B cell (primary cell): Measurements from ENCODE around the gene UHRF1. TPM values are rescaled to one million over a fixed set of nuclear protein-coding genes. Genes with fewer than 3 reads are reported as not detected.

Experiments
- ATAC-seq: fragments of 200-7000 bp; cut with Tn5 transposase; one replicate; pipeline ENCODE4 v1.10.0; 2021; ENCODE audit warnings: low read depth, mild to moderate bottlenecking, moderate number of reproducible peaks, moderate library complexity
- CTCF ChIA-PET: fragments of 350-600 bp; sonication (Branson Sonifier 250); formaldehyde crosslinking; loops from one replicate; lab custom pipeline; 2021; ENCODE audit warnings: antibody characterized with exemption, inconsistent platforms; lab: Charles Lee
- POLR2A ChIA-PET: fragments of 350-600 bp; sonication (Branson Sonifier 250); formaldehyde crosslinking; loops from one replicate; lab custom pipeline; 2021; ENCODE audit warnings: antibody characterized with exemption; lab: Charles Lee
- DNase-seq: peaks from one replicate; pipeline ENCODE4 v3.0.0; 2013
- H2AFZ ChIP-seq: 2 replicates; pipeline ENCODE4 v1.6.1; 2012; ENCODE audit warnings: mild to moderate bottlenecking, low read depth, low read length; ENCODE audit not compliant: insufficient read depth, poor library complexity, severe bottlenecking
- H3K27ac ChIP-seq, 2 donors: 1 replicate in 1 of 2; 2 replicates in 1 of 2; pipeline ENCODE4 v1.5.1; 2012 to 2013; ENCODE audit warnings: low read length in 2 of 2, mild to moderate bottlenecking in 2 of 2, moderate library complexity in 1 of 2
- H3K27me3 ChIP-seq, 4 experiments: fragments of 200-600 bp in 1 of 4; sonication (generic) in 1 of 4; replicated peaks in 1 of 4; 1 replicate in 2 of 4; 2 replicates in 2 of 4; pipeline versions ENCODE4 v1.6.1 to v1.7.0; 2013 to 2016; ENCODE audit warnings: low read length in 3 of 4, mild to moderate bottlenecking in 2 of 4, mixed read lengths in 1 of 4, moderate library complexity in 1 of 4; ENCODE audit not compliant: insufficient read depth in 4 of 4, control insufficient read depth in 3 of 4; ENCODE audit errors: control extremely low read depth in 1 of 4
- H3K36me3 ChIP-seq, 2 experiments: replicated peaks in 1 of 2; 1 replicate in 1 of 2; 2 replicates in 1 of 2; pipeline versions ENCODE4 v1.6.1 to v1.7.1; 2013; ENCODE audit warnings: low read length in 1 of 2; ENCODE audit not compliant: insufficient read depth in 2 of 2, control insufficient read depth in 1 of 2; ENCODE audit errors: control extremely low read depth in 1 of 2, extremely low read depth in 1 of 2
- H3K4me1 ChIP-seq, 2 donors: fragments of 200-600 bp in 1 of 2; sonication (generic) in 1 of 2; 1 replicate in 1 of 2; 2 replicates in 1 of 2; pipeline versions ENCODE4 v1.5.1 to v1.6.1; 2013 to 2017; ENCODE audit warnings: low read length in 2 of 2; ENCODE audit not compliant: control insufficient read depth in 2 of 2, insufficient read depth in 2 of 2
- H3K4me2 ChIP-seq: replicated peaks from 2 replicates; pipeline ENCODE3; 2012; ENCODE audit warnings: mild to moderate bottlenecking, low read depth, low read length; ENCODE audit not compliant: poor library complexity, severe bottlenecking
- H3K4me3 ChIP-seq, 5 experiments: fragments of 200-600 bp in 1 of 5; sonication (generic) in 1 of 5; 1 replicate in 3 of 5; 2 replicates in 2 of 5; pipeline versions ENCODE4 v1.5.1 to v1.7.0; 2011 to 2016; ENCODE audit warnings: low read length in 4 of 5, mild to moderate bottlenecking in 4 of 5, low read depth in 2 of 5, control low read depth in 1 of 5, moderate library complexity in 1 of 5; ENCODE audit not compliant: insufficient read depth in 1 of 5; ENCODE audit errors: control extremely low read depth in 1 of 5, extremely low read depth in 1 of 5
- H3K79me2 ChIP-seq: fragments of 200-600 bp; sonication (generic); one replicate; pipeline ENCODE4 v1.6.0; 2016; ENCODE audit warnings: low read length; ENCODE audit not compliant: control insufficient read depth, insufficient read depth
- H3K9ac ChIP-seq: fragments of 200-600 bp; sonication (generic); 2 replicates; pipeline ENCODE4 v1.6.1; 2017; ENCODE audit warnings: mild to moderate bottlenecking, low read length, moderate library complexity
- H3K9me3 ChIP-seq, 3 donors: one replicate each; pipeline versions ENCODE4 v1.6.1 to v1.7.1; 2013; ENCODE audit warnings: low read length in 2 of 3; ENCODE audit not compliant: control insufficient read depth in 2 of 3, insufficient read depth in 1 of 3; ENCODE audit errors: control extremely low read depth in 1 of 3
- H4K20me1 ChIP-seq: 2 replicates; pipeline ENCODE4 v1.6.0; 2012; ENCODE audit warnings: mild to moderate bottlenecking, low read length; ENCODE audit not compliant: insufficient read depth, control insufficient read depth, poor library complexity, severe bottlenecking
- H3K27ac Mint-ChIP-seq: one replicate; pipeline ENCODE4 v1.8.0; 2021; ENCODE audit warnings: mixed read lengths
- H3K27me3 Mint-ChIP-seq: one replicate; pipeline ENCODE4 v1.8.0; 2021; ENCODE audit warnings: mixed read lengths
- H3K4me1 Mint-ChIP-seq: one replicate; pipeline ENCODE4 v1.8.0; 2021; ENCODE audit warnings: mixed read lengths
- H3K4me3 Mint-ChIP-seq: one replicate; pipeline ENCODE4 v1.8.0; 2021; ENCODE audit warnings: mixed read lengths
- H3K9me3 Mint-ChIP-seq: one replicate; pipeline ENCODE4 v1.8.0; 2022; ENCODE audit warnings: mixed read lengths; ENCODE audit not compliant: insufficient read depth
- EZH2 ChIP-seq: IDR thresholded peaks from 2 replicates; pipeline ENCODE4 v1.6.1; 2012; ENCODE audit warnings: borderline replicate concordance, low read depth, mild to moderate bottlenecking, moderate library complexity, low read length; ENCODE audit not compliant: insufficient read depth, poor library complexity, severe bottlenecking
- WGBS: methylation state at CpG from one replicate; pipeline ENCODE4 v1.1.5; 2013; ENCODE audit warnings: missing lambda C conversion rate; ENCODE audit not compliant: insufficient coverage; 5-methylcytosine and 5-hydroxymethylcytosine counted together
- intact Hi-C: fragments of 100-400 bp; cut with micrococcal nuclease; formaldehyde crosslinking; loops from one replicate; pipeline ENCODE4 v1.10.0; 2022
- polyA plus RNA-seq: library from polyadenylated mRNA; depleted of rRNA; stranded (reverse); fragments of >200 nt; gene quantifications from 2 replicates; pipeline ENCODE4 v1.2.3, GENCODE V29; 2012
- total RNA-seq, 2 donors: library from RNA; stranded (reverse); fragments of 120-200 nt in 1 of 2; gene quantifications; 1 replicate in 1 of 2; 2 replicates in 1 of 2; pipeline versions ENCODE4 v1.2.3 to v1.2.4, GENCODE V29; 2013 to 2022
- TF ChIP-seq, protein P1 (sequence below): fragments of 200-600 bp; IDR thresholded peaks from one replicate; pipeline ENCODE4 v1.8.0; 2022; ENCODE audit warnings: antibody characterized with exemption, mild to moderate bottlenecking

UHRF1 gene
- total and polyA plus RNA-seq, 2 donors (not counting 1 experiment from before 2014, with no cell fraction given) = 0.32 to 0.55 TPM

DNA sequence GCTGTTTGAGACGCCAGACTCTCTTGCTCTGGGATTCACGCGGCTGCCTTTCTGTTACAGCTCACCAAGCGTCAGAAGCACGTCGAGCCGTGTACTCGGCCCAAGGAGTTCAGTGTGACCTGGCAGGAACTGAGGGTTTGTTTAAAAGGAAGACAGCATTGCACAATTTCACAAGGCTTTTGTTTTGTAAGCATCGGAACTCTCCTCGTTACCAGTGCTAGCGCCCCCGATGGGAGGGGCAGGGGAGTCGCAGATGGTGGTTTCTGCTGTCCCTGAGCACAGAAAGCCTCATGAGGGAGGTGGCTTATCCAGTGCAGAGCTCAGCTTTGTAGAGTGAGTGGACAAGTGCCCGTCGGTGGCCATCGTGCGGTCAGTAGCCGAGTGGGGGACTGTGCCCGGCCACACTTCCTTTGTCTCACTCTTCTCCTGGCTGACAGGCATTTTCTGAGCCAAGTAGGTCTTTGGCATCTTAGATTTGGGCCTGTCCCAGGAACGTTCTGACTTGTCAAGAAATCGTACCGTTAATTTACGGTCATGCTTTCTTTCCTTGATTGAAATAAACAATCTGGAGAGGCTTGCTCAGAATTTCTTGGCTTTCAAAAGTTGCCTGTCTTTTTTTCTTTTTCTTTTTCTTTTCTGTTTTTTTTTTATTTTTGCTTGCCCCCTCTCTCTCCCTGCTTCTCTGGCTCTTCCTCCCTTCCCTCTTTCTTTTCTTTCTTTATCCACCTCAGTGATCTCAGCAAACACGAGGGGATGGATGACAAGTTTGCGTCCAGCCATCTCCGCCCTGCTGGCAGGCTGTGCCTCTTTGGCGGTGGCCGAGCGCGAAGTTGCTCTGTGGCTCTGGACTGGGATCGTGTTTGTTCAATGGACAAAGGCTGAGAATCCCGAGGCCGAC is 67.3 kb downstream of the UHRF1 start:
- Histone ChIP-seq H3K4me2 (peak overlapping the region; percentile 58), H3K9me3 (no peaks in the 10 kb centered on the region), H3K36me3 (peaks cover 0 to 3% of the 10 kb centered on the region in 2 experiments), H3K9ac (no peak overlapping the region), H2AFZ (no peak overlapping the region), H3K4me1 (peaks cover 33 to 47% of the 10 kb centered on the region in 2 donors), H4K20me1 (peaks cover 87% of the 10 kb centered on the region), H3K27ac (no peak overlapping the region), H3K4me3 (no peak overlapping the region), H3K27me3 (no peaks in the 10 kb centered on the region), H3K79me2 (peaks cover 98% of the 10 kb centered on the region)
- no peak for TF ChIP-seq EZH2
- TF ChIP-seq, protein P1, sequence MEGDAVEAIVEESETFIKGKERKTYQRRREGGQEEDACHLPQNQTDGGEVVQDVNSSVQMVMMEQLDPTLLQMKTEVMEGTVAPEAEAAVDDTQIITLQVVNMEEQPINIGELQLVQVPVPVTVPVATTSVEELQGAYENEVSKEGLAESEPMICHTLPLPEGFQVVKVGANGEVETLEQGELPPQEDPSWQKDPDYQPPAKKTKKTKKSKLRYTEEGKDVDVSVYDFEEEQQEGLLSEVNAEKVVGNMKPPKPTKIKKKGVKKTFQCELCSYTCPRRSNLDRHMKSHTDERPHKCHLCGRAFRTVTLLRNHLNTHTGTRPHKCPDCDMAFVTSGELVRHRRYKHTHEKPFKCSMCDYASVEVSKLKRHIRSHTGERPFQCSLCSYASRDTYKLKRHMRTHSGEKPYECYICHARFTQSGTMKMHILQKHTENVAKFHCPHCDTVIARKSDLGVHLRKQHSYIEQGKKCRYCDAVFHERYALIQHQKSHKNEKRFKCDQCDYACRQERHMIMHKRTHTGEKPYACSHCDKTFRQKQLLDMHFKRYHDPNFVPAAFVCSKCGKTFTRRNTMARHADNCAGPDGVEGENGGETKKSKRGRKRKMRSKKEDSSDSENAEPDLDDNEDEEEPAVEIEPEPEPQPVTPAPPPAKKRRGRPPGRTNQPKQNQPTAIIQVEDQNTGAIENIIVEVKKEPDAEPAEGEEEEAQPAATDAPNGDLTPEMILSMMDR = peak; percentile 41
- H3K9me3 Mint-ChIP-seq = no peaks in the 10 kb centered on the region
- peaks cover 55% of the 10 kb centered on the region for H3K4me1 Mint-ChIP-seq
- POLR2A ChIA-PET = no interaction called here
- intact Hi-C loops = loop anchor here (10.0 kb wide), 1 partner anchor 998 kb away; the partner anchor contains the start of gene RANBP3
- H3K27me3 Mint-ChIP-seq = no peaks in the 10 kb centered on the region
- DNase-seq (peak; percentile 52), ATAC-seq (peak; percentile 19)
- 54% methylated on average over 33 of the region's 33 CpGs for WGBS
- H3K4me3 Mint-ChIP-seq = peak overlapping the region; percentile 81
- peak overlapping the region; percentile 83 for H3K27ac Mint-ChIP-seq
- CTCF ChIA-PET = interaction anchor here (1.6 kb wide), 1 partner anchor 8 kb away, joined by 4 read pairs; the partner anchor contains the start of gene KDM4B
